CD14-positive monocyte (primary cell): Measurements from ENCODE around the gene RBBP4. TPM values are rescaled to one million over a fixed set of nuclear protein-coding genes. Genes with fewer than 3 reads are reported as not detected.

ENCODE experiments used
- DNase-seq, 3 donors: peaks; one replicate each; pipeline ENCODE4 v3.0.0-alpha.2; 2011 to 2022
- H2AFZ ChIP-seq: 2 replicates; pipeline ENCODE4 v1.6.0; 2012; ENCODE audit warnings: mild to moderate bottlenecking, low read depth, low read length, inconsistent platforms; ENCODE audit not compliant: insufficient read depth, poor library complexity, severe bottlenecking
- H3K27ac ChIP-seq, 2 donors: 1 replicate in 1 of 2; 2 replicates in 1 of 2; pipeline ENCODE4 v1.5.1; 2012 to 2013; ENCODE audit warnings: low read length in 2 of 2, control low read depth in 1 of 2, inconsistent platforms in 1 of 2, low read depth in 1 of 2, mild to moderate bottlenecking in 1 of 2
- H3K27me3 ChIP-seq, 2 donors: one replicate each; pipeline versions ENCODE4 v1.6.0 to v1.6.1; 2011 to 2013; ENCODE audit warnings: low read length in 2 of 2; ENCODE audit not compliant: control insufficient read depth in 2 of 2, insufficient read depth in 2 of 2
- H3K36me3 ChIP-seq, 2 donors: replicated peaks in 1 of 2; 1 replicate in 1 of 2; 2 replicates in 1 of 2; pipeline versions ENCODE4 v1.5.1 to v1.6.1; 2012 to 2013; ENCODE audit warnings: low read length in 2 of 2, control low read depth in 1 of 2, inconsistent platforms in 1 of 2, mild to moderate bottlenecking in 1 of 2; ENCODE audit not compliant: insufficient read depth in 2 of 2, control insufficient read depth in 1 of 2
- H3K4me1 ChIP-seq, 2 donors: 1 replicate in 1 of 2; 2 replicates in 1 of 2; pipeline versions ENCODE4 v1.5.1 to v1.6.1; 2012 to 2013; ENCODE audit warnings: low read length in 2 of 2, control low read depth in 1 of 2, inconsistent platforms in 1 of 2, mild to moderate bottlenecking in 1 of 2, moderate library complexity in 1 of 2; ENCODE audit not compliant: insufficient read depth in 2 of 2, control insufficient read depth in 1 of 2
- H3K4me2 ChIP-seq: replicated peaks from 2 replicates; pipeline ENCODE3; 2012; ENCODE audit warnings: low read length, moderate library complexity, mild to moderate bottlenecking; ENCODE audit not compliant: poor library complexity, severe bottlenecking; ENCODE audit errors: extremely low read depth
- H3K4me3 ChIP-seq, 3 experiments: fragments of 200-600 bp in 1 of 3; sonication (generic) in 1 of 3; replicated peaks in 1 of 3; 1 replicate in 2 of 3; 2 replicates in 1 of 3; pipeline ENCODE4 v1.5.1; 2011 to 2013; ENCODE audit warnings: low read length in 3 of 3, mild to moderate bottlenecking in 3 of 3, control low read depth in 2 of 3, low read depth in 2 of 3, inconsistent platforms in 1 of 3, moderate library complexity in 1 of 3
- H3K79me2 ChIP-seq: 2 replicates; pipeline ENCODE4 v1.6.0; 2012; ENCODE audit warnings: mild to moderate bottlenecking, control low read depth, inconsistent platforms, low read length, moderate library complexity; ENCODE audit not compliant: insufficient read depth
- H3K9ac ChIP-seq: 2 replicates; pipeline ENCODE4 v1.6.0; 2017; ENCODE audit warnings: low read length, mild to moderate bottlenecking; ENCODE audit not compliant: insufficient read depth, poor library complexity, severe bottlenecking
- H3K9me3 ChIP-seq, 2 donors: replicated peaks in 1 of 2; 1 replicate in 1 of 2; 2 replicates in 1 of 2; pipeline versions ENCODE4 v1.5.1 to v1.6.1; 2012 to 2013; ENCODE audit warnings: low read length in 2 of 2, control low read depth in 1 of 2; ENCODE audit not compliant: control insufficient read depth in 1 of 2, insufficient read depth in 1 of 2
- H4K20me1 ChIP-seq: 2 replicates; pipeline ENCODE4 v1.6.0; 2012; ENCODE audit warnings: mild to moderate bottlenecking, low read length, control low read depth, moderate library complexity; ENCODE audit not compliant: insufficient read depth
- H3K27ac Mint-ChIP-seq, 7 donors: one replicate each; pipeline ENCODE4 v1.8.0; 2020; ENCODE audit warnings: mild to moderate bottlenecking in 7 of 7, mixed read lengths in 7 of 7, moderate library complexity in 6 of 7, inconsistent platforms in 2 of 7
- H3K27me3 Mint-ChIP-seq, 3 donors: one replicate each; pipeline ENCODE4 v1.8.0; 2021 to 2022; ENCODE audit warnings: low read depth in 3 of 3, mild to moderate bottlenecking in 3 of 3, mixed read lengths in 3 of 3, moderate library complexity in 3 of 3, inconsistent platforms in 1 of 3
- H3K36me3 Mint-ChIP-seq, 2 donors: one replicate each; pipeline ENCODE4 v1.8.0; 2020; ENCODE audit warnings: mixed read lengths in 2 of 2, inconsistent platforms in 1 of 2, mild to moderate bottlenecking in 1 of 2
- H3K4me1 Mint-ChIP-seq: one replicate; pipeline ENCODE4 v1.8.0; 2020; ENCODE audit warnings: mild to moderate bottlenecking, mixed read lengths
- H3K4me3 Mint-ChIP-seq, 2 donors: one replicate each; pipeline ENCODE4 v1.8.0; 2020; ENCODE audit warnings: mild to moderate bottlenecking in 2 of 2, mixed read lengths in 2 of 2, moderate library complexity in 1 of 2
- H3K9me3 Mint-ChIP-seq, 7 donors: one replicate each; pipeline ENCODE4 v1.8.0; 2020 to 2022; ENCODE audit warnings: mixed read lengths in 7 of 7, mild to moderate bottlenecking in 6 of 7, moderate library complexity in 6 of 7, inconsistent platforms in 2 of 7
- CTCF ChIP-seq: fragments of 200-600 bp; IDR thresholded peaks from one replicate; pipeline ENCODE4 v1.8.0; 2022; ENCODE audit warnings: antibody characterized with exemption, mild to moderate bottlenecking
- WGBS: methylation state at CpG from one replicate; pipeline ENCODE4 v1.1.5; 2013; ENCODE audit warnings: missing lambda C conversion rate; ENCODE audit not compliant: insufficient coverage; 5-methylcytosine and 5-hydroxymethylcytosine counted together
- intact Hi-C, 2 donors: fragments of 100-400 bp; cut with micrococcal nuclease; formaldehyde crosslinking; loops; one replicate each; pipeline versions ENCODE4 v1.15.0 to v1.15.1; 2023
- polyA plus RNA-seq, 3 donors: library from polyadenylated mRNA; depleted of rRNA in 1 of 3; unstranded in 2 of 3; stranded (reverse) in 1 of 3; fragments of 300-500 nt in 2 of 3; fragments of >200 nt in 1 of 3; fragmentation: Illumina TruSeq in 2 of 3; gene quantifications; 1 replicate in 2 of 3; 2 replicates in 1 of 3; pipeline ENCODE4 v1.2.3, GENCODE V29; 2012 to 2021

Gene RBBP4
- polyA plus RNA-seq, 3 donors, result 60.6 to 307 (median 274) TPM

GRCh38 chr1:32686387-32686786 is 35.4 kb downstream of the RBBP4 start:
- Histone ChIP-seq H3K9ac (no peak overlapping the region), H2AFZ (no peak overlapping the region), H3K4me3 (no peak overlapping the region), H3K4me1 (no peaks in the 10 kb centered on the region), H4K20me1 (no peaks in the 10 kb centered on the region), H3K79me2 (no peaks in the 10 kb centered on the region), H3K27me3 (no peaks in the 10 kb centered on the region), H3K27ac (no peak overlapping the region), H3K9me3 (no peaks in the 10 kb centered on the region), H3K36me3 (peaks cover 45 to 55% of the 10 kb centered on the region in 2 donors), H3K4me2 (no peak overlapping the region)
- H3K9me3 Mint-ChIP-seq, result no peaks in the 10 kb centered on the region
- DNase-seq, result no peak
- 100% methylated on average over 2 of the region's 2 CpGs for WGBS
- intact Hi-C loops, result no loop called here
- no peak overlapping the region for H3K4me3 Mint-ChIP-seq
- no peaks in the 10 kb centered on the region for H3K4me1 Mint-ChIP-seq
- no peak for TF ChIP-seq CTCF
- peaks cover 0 to 5% (median 0%) of the 10 kb centered on the region in 3 donors for H3K27me3 Mint-ChIP-seq
- H3K27ac Mint-ChIP-seq, result no peak overlapping the region
- peaks cover 39 to 50% of the 10 kb centered on the region in 2 donors for H3K36me3 Mint-ChIP-seq

- Histone ChIP-seq H3K4me2 (no peak overlapping the region), H3K9me3 (no peaks in the 10 kb centered on the region), H3K27ac (no peak overlapping the region), H3K79me2 (no peaks in the 10 kb centered on the region), H3K27me3 (no peaks in the 10 kb centered on the region), H3K4me3 (no peak overlapping the region), H3K9ac (no peak overlapping the region), H2AFZ (no peak overlapping the region), H3K36me3 (no peaks in the 10 kb centered on the region), H3K4me1 (peaks cover 13 to 19% of the 10 kb centered on the region in 2 donors), H4K20me1 (no peaks in the 10 kb centered on the region)
- H3K4me1 Mint-ChIP-seq, result peaks cover 17% of the 10 kb centered on the region
- TF ChIP-seq CTCF, result no peak
- H3K4me3 Mint-ChIP-seq, result no peak overlapping the region
- peaks cover 0 to 6% (median under 1%) of the 10 kb centered on the region in 3 donors for H3K27me3 Mint-ChIP-seq
- H3K9me3 Mint-ChIP-seq, result peaks cover 0 to 2% (median 0%) of the 10 kb centered on the region in 7 donors
- no peak for DNase-seq
- H3K27ac Mint-ChIP-seq, result no peak overlapping the region
- intact Hi-C loops, result no loop called here
- WGBS, result 100% methylated on average over 5 of the region's 6 CpGs
- peaks cover 0 to 2% of the 10 kb centered on the region in 2 donors for H3K36me3 Mint-ChIP-seq
Observed at GRCh38 chr1:32693455-32694174, 42.6 kb downstream of the RBBP4 start.
